H9 (cell line): ENCODE data around the gene RHEX. TPM values are rescaled to one million over a fixed set of nuclear protein-coding genes. Genes with fewer than 3 reads are reported as not detected.

Experiments used
- DNase-seq: peaks from one replicate; pipeline ENCODE4 v3.0.0-alpha.2; 2017
- H2AFZ ChIP-seq: one replicate; pipeline ENCODE4 v1.6.1; 2013; ENCODE audit warnings: mild to moderate bottlenecking, low read length, control low read depth, moderate library complexity
- H2AK5ac ChIP-seq: 2 replicates; pipeline ENCODE4 v1.6.1; 2013; ENCODE audit warnings: low read length, control low read depth, mixed read lengths; ENCODE audit not compliant: insufficient read length
- H2BK120ac ChIP-seq: one replicate; pipeline ENCODE4 v1.6.1; 2013; ENCODE audit warnings: low read depth, mild to moderate bottlenecking, low read length, control low read depth, inconsistent platforms; ENCODE audit not compliant: poor library complexity, severe bottlenecking
- H2BK12ac ChIP-seq: 2 replicates; pipeline ENCODE4 v1.6.1; 2013; ENCODE audit warnings: low read length, control low read depth, mixed read lengths, low read depth; ENCODE audit not compliant: insufficient read length
- H2BK15ac ChIP-seq: 2 replicates; pipeline ENCODE4 v1.6.1; 2013; ENCODE audit warnings: low read depth, low read length, control low read depth
- H2BK20ac ChIP-seq: one replicate; pipeline ENCODE4 v1.6.1; 2013; ENCODE audit warnings: low read depth, mild to moderate bottlenecking, low read length, control low read depth, inconsistent platforms; ENCODE audit not compliant: poor library complexity, severe bottlenecking
- H2BK5ac ChIP-seq: 2 replicates; pipeline ENCODE4 v1.6.1; 2013; ENCODE audit warnings: low read length, control low read depth, mixed read lengths; ENCODE audit not compliant: insufficient read length
- H3K14ac ChIP-seq: 2 replicates; pipeline ENCODE4 v1.6.1; 2013; ENCODE audit warnings: low read length, control low read depth; ENCODE audit not compliant: insufficient read depth
- H3K18ac ChIP-seq: 2 replicates; pipeline ENCODE4 v1.6.1; 2013; ENCODE audit warnings: low read depth, mild to moderate bottlenecking, mixed read lengths, low read length, control low read depth; ENCODE audit not compliant: insufficient read length
- H3K23ac ChIP-seq: 2 replicates; pipeline ENCODE4 v1.6.1; 2013; ENCODE audit warnings: low read length, control low read depth, mixed read lengths, low read depth; ENCODE audit not compliant: insufficient read length
- H3K23me2 ChIP-seq: 2 replicates; pipeline ENCODE4 v1.6.1; 2013; ENCODE audit warnings: low read depth, mild to moderate bottlenecking, mixed read lengths, low read length, control low read depth; ENCODE audit not compliant: insufficient read length, poor library complexity, severe bottlenecking
- H3K27ac ChIP-seq: 2 replicates; pipeline ENCODE4 v1.5.1; 2013; ENCODE audit warnings: low read length, control low read depth, mixed read lengths, low read depth; ENCODE audit not compliant: insufficient read length
- H3K27me3 ChIP-seq: 2 replicates; pipeline ENCODE4 v1.6.1; 2013; ENCODE audit warnings: low read length, control low read depth, inconsistent platforms; ENCODE audit not compliant: insufficient read depth
- H3K4ac ChIP-seq: 2 replicates; pipeline ENCODE4 v1.6.1; 2013; ENCODE audit warnings: low read depth, mild to moderate bottlenecking, control low read depth, inconsistent platforms, low read length, moderate library complexity
- H3K4me1 ChIP-seq: 2 replicates; pipeline ENCODE4 v1.6.1; 2013; ENCODE audit warnings: low read length, control low read depth, inconsistent platforms; ENCODE audit not compliant: insufficient read depth
- H3K4me2 ChIP-seq: 2 replicates; pipeline ENCODE4 v1.6.1; 2013; ENCODE audit warnings: low read length, control low read depth, mixed read lengths; ENCODE audit not compliant: insufficient read length, insufficient read depth
- H3K56ac ChIP-seq: 2 replicates; pipeline ENCODE4 v1.6.1; 2013; ENCODE audit warnings: low read depth, mild to moderate bottlenecking, mixed read lengths, low read length, control low read depth; ENCODE audit not compliant: insufficient read length
- H3K79me1 ChIP-seq: 2 replicates; pipeline ENCODE4 v1.6.1; 2013; ENCODE audit warnings: low read depth, mild to moderate bottlenecking, moderate library complexity, low read length, control low read depth, inconsistent platforms; ENCODE audit not compliant: insufficient read depth, poor library complexity, severe bottlenecking
- H3K79me2 ChIP-seq: 2 replicates; pipeline ENCODE4 v1.6.1; 2013; ENCODE audit warnings: low read length, control low read depth, inconsistent platforms; ENCODE audit not compliant: insufficient read depth
- H3K9ac ChIP-seq: 2 replicates; pipeline ENCODE4 v1.6.1; 2013; ENCODE audit warnings: low read length, control low read depth, mixed read lengths; ENCODE audit not compliant: insufficient read length; ENCODE audit errors: extremely low read depth
- H3K9me3 ChIP-seq: one replicate; pipeline ENCODE4 v1.6.1; 2013; ENCODE audit warnings: low read depth, low read length, inconsistent platforms; ENCODE audit not compliant: control insufficient read depth
- H3T11ph ChIP-seq: one replicate; pipeline ENCODE4 v1.6.1; 2013; ENCODE audit warnings: mild to moderate bottlenecking, low read length, control low read depth, inconsistent platforms
- H4K20me1 ChIP-seq: one replicate; pipeline ENCODE4 v1.6.1; 2013; ENCODE audit not compliant: control insufficient read depth, insufficient read length, insufficient read depth
- H4K5ac ChIP-seq: 2 replicates; pipeline ENCODE4 v1.6.1; 2013; ENCODE audit warnings: low read depth, mild to moderate bottlenecking, mixed read lengths, low read length, control low read depth; ENCODE audit not compliant: insufficient read length
- H4K8ac ChIP-seq: replicated peaks from 2 replicates; pipeline ENCODE4 v1.6.1; 2013; ENCODE audit warnings: low read length, control low read depth, mixed read lengths, low read depth; ENCODE audit not compliant: insufficient read length
- H4K91ac ChIP-seq: 2 replicates; pipeline ENCODE4 v1.6.1; 2013; ENCODE audit warnings: low read depth, mild to moderate bottlenecking, moderate library complexity, mixed read lengths, low read length, control low read depth; ENCODE audit not compliant: insufficient read length
- H3K27ac Mint-ChIP-seq, 3 experiments: 2 replicates in 2 of 3; 3 replicates in 1 of 3; pipeline ENCODE4 v1.8.0; 2020 to 2021; ENCODE audit warnings: mixed read lengths in 3 of 3, mild to moderate bottlenecking in 1 of 3, moderate library complexity in 1 of 3
- H3K27me3 Mint-ChIP-seq: 2 replicates; pipeline ENCODE4 v1.8.0; 2021; ENCODE audit warnings: low read depth, mild to moderate bottlenecking, moderate library complexity, mixed read lengths
- H3K36me3 Mint-ChIP-seq, 3 experiments: 2 replicates in 2 of 3; 3 replicates in 1 of 3; pipeline ENCODE4 v1.8.0; 2020 to 2021; ENCODE audit warnings: low read depth in 3 of 3, mixed read lengths in 3 of 3; ENCODE audit not compliant: insufficient read depth in 1 of 3
- H3K4me1 Mint-ChIP-seq, 2 experiments: 2 replicates each; pipeline ENCODE4 v1.8.0; 2020; ENCODE audit warnings: mixed read lengths in 2 of 2
- H3K4me3 Mint-ChIP-seq, 2 experiments: 2 replicates in 1 of 2; 3 replicates in 1 of 2; pipeline ENCODE4 v1.8.0; 2020 to 2021; ENCODE audit warnings: mild to moderate bottlenecking in 2 of 2, mixed read lengths in 2 of 2, moderate library complexity in 1 of 2
- H3K9me3 Mint-ChIP-seq, 2 experiments: 2 replicates in 1 of 2; 3 replicates in 1 of 2; pipeline ENCODE4 v1.8.0; 2020; ENCODE audit warnings: mild to moderate bottlenecking in 2 of 2, mixed read lengths in 2 of 2, moderate library complexity in 1 of 2
- CTCF ChIP-seq: fragments of 200-600 bp; sonication (generic); conservative IDR thresholded peaks from 3 replicates; pipeline ENCODE4 v1.8.0; 2021; ENCODE audit warnings: antibody characterized with exemption, mild to moderate bottlenecking
- WGBS: extraction: QIAGEN DNeasy Blood & Tissue Kit; methylation state at CpG from one replicate; pipeline ENCODE4 v1.1.7; 2013; ENCODE audit warnings: missing lambda C conversion rate, low lambda C conversion rate, mixed read lengths; ENCODE audit not compliant: insufficient read length; ENCODE audit errors: extremely low coverage; 5-methylcytosine and 5-hydroxymethylcytosine counted together
- total RNA-seq: library from RNA; stranded (reverse); gene quantifications from 2 replicates; pipeline ENCODE4 v1.2.1, GENCODE V29; 2021

RHEX gene
- total RNA-seq, 1 experiment from 2014 or later: not detected

- no peak overlapping the region for H4K8ac ChIP-seq
- WGBS: no CpG with 5 or more reads among the region's 1 CpG
- no peak overlapping the region for H4K5ac ChIP-seq
- H2AK5ac ChIP-seq: no peak overlapping the region
- H3K36me3 Mint-ChIP-seq: no peaks in the 10 kb centered on the region
- H3K56ac ChIP-seq: no peak overlapping the region
- DNase-seq: no peak
- H3K79me2 ChIP-seq: no peaks in the 10 kb centered on the region
- H3K4me3 Mint-ChIP-seq: no peak overlapping the region
- H4K91ac ChIP-seq: no peak overlapping the region
- H2BK12ac ChIP-seq: no peak overlapping the region
- no peak overlapping the region for H3K9ac ChIP-seq
- H2BK5ac ChIP-seq: no peak overlapping the region
- H3T11ph ChIP-seq: no peak overlapping the region
- H3K27ac Mint-ChIP-seq: no peak overlapping the region
- H3K27ac ChIP-seq: no peak overlapping the region
- H3K18ac ChIP-seq: no peak overlapping the region
- no peaks in the 10 kb centered on the region; the same call in 1 of the 2 replicates for H3K27me3 Mint-ChIP-seq
- H2BK15ac ChIP-seq: no peak overlapping the region
- no peak for TF ChIP-seq CTCF
- no peak overlapping the region for H3K4me2 ChIP-seq
- H3K23me2 ChIP-seq: no peaks in the 10 kb centered on the region
- no peak overlapping the region for H2BK120ac ChIP-seq
- H3K4me1 Mint-ChIP-seq: no peaks in the 10 kb centered on the region
- no peaks in the 10 kb centered on the region for H3K9me3 ChIP-seq
- H3K4ac ChIP-seq: no peak overlapping the region
- H2BK20ac ChIP-seq: no peak overlapping the region
- no peaks in the 10 kb centered on the region for H4K20me1 ChIP-seq
- H3K14ac ChIP-seq: no peak overlapping the region
- H3K4me1 ChIP-seq: no peaks in the 10 kb centered on the region
- H3K9me3 Mint-ChIP-seq: no peaks in the 10 kb centered on the region
- H3K23ac ChIP-seq: no peak overlapping the region
- H2AFZ ChIP-seq: no peak overlapping the region
- no peaks in the 10 kb centered on the region for H3K79me1 ChIP-seq
- no peaks in the 10 kb centered on the region for H3K27me3 ChIP-seq
Observed at GRCh38 chr1:206100226-206100815, 47.3 kb downstream of the RHEX start.
